Endodermal cell (in vitro differentiated cells): ENCODE measurements around the gene POLR2L. TPM values are rescaled to one million over a fixed set of nuclear protein-coding genes. Genes with fewer than 3 reads are reported as not detected.
A peak's percentile ranks its signal among the peaks of the same experiment; 100 is the strongest.

ENCODE experiments used
- DNase-seq: peaks from one replicate; pipeline ENCODE4 v3.0.0-alpha.2; 2017
- H3K27ac ChIP-seq: 2 replicates; pipeline ENCODE4 v1.5.1; 2013; ENCODE audit warnings: mild to moderate bottlenecking, low read depth, low read length, moderate library complexity
- H3K27me3 ChIP-seq: 2 replicates; pipeline ENCODE4 v1.6.1; 2013; ENCODE audit warnings: mild to moderate bottlenecking, low read length, moderate library complexity; ENCODE audit not compliant: insufficient read depth, control insufficient read depth, poor library complexity, severe bottlenecking
- H3K36me3 ChIP-seq: 2 replicates; pipeline ENCODE4 v1.7.0; 2013; ENCODE audit warnings: mild to moderate bottlenecking, low read length, moderate library complexity; ENCODE audit not compliant: control insufficient read depth, insufficient read depth
- H3K4me1 ChIP-seq: one replicate; pipeline ENCODE4 v1.7.0; 2013; ENCODE audit warnings: low read length; ENCODE audit not compliant: control insufficient read depth, insufficient read depth
- H3K4me3 ChIP-seq: 2 replicates; pipeline ENCODE4 v1.5.1; 2013; ENCODE audit warnings: mild to moderate bottlenecking, low read length, moderate library complexity
- H3K9ac ChIP-seq: 2 replicates; pipeline ENCODE4 v1.6.1; 2013; ENCODE audit warnings: mild to moderate bottlenecking, low read length, moderate library complexity; ENCODE audit not compliant: poor library complexity, severe bottlenecking; ENCODE audit errors: extremely low read depth
- H3K9me3 ChIP-seq: 2 replicates; pipeline ENCODE4 v1.6.1; 2013; ENCODE audit warnings: mild to moderate bottlenecking, low read length, moderate library complexity; ENCODE audit not compliant: control insufficient read depth
- H3K27ac Mint-ChIP-seq: 2 replicates; pipeline ENCODE4 v1.8.0; 2020; ENCODE audit warnings: mixed read lengths
- H3K27me3 Mint-ChIP-seq: 2 replicates; pipeline ENCODE4 v1.8.0; 2021; ENCODE audit warnings: mild to moderate bottlenecking, mixed read lengths; ENCODE audit not compliant: insufficient read depth
- H3K36me3 Mint-ChIP-seq: 2 replicates; pipeline ENCODE4 v1.8.0; 2020; ENCODE audit warnings: low read depth, mixed read lengths
- H3K4me1 Mint-ChIP-seq: 2 replicates; pipeline ENCODE4 v1.8.0; 2020; ENCODE audit warnings: mixed read lengths
- H3K4me3 Mint-ChIP-seq: 2 replicates; pipeline ENCODE4 v1.8.0; 2020; ENCODE audit warnings: mild to moderate bottlenecking, moderate library complexity, mixed read lengths
- H3K9me3 Mint-ChIP-seq: 2 replicates; pipeline ENCODE4 v1.8.0; 2020; ENCODE audit warnings: mild to moderate bottlenecking, mixed read lengths
- WGBS, 2 experiments: methylation state at CpG; one replicate each; pipeline versions ENCODE4 v1.1.5 to v1.1.7; 2013; ENCODE audit warnings: missing lambda C conversion rate in 2 of 2, mixed read lengths in 1 of 2; ENCODE audit not compliant: insufficient coverage in 1 of 2, insufficient read length in 1 of 2; 5-methylcytosine and 5-hydroxymethylcytosine counted together
- total RNA-seq, 2 donors: library from RNA; stranded (reverse); fragmentation: NEBNext Ultra II Directional in 1 of 2; extraction: Animal tissue kit (Norgen Biotek cat#: 25700) in 1 of 2; gene quantifications; 2 replicates in 1 of 2; 3 replicates in 1 of 2; pipeline ENCODE4 v1.2.1, GENCODE V29; 2021
- TF ChIP-seq, protein P1 (sequence below): fragments of 200-600 bp; sonication (generic); conservative IDR thresholded peaks from 2 replicates; pipeline ENCODE4 v1.5.0; 2021; ENCODE audit warnings: antibody characterized with exemption, mild to moderate bottlenecking

POLR2L gene
- total RNA-seq, 2 donors from 2014 or later = 139 to 148 TPM

DNA sequence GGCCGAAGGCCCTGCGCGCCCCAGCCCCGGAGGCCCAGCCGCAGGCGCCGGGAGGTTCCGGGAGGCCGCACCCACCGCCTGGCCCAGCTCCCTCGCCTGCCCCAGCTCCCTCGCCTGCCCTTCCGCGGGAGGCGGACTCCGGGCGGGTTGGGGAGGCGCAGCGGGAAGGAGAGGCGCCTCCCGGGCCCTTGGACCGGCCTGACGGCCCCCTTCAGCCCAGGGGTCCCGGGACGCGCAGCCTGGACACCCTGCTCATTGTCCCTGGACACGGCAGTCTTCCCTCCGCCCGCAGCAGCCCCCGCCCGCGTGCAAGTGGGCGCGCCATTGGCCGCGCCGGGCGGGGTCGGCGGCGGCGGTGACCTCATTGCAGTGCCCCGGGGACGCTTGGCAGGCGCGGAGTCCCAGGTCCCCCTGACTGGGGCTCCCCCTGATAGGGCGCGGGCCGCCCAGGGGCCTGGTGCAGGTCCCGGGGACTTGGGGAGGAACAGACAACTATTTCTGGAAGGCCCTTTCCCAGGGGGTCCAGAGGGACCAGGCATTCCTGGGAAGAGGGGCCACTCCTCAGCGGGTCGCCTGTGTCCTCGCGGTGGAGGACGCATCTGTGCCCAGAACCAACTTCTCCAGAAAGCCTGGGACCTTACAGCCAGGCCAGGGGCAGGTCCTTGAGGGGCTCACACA lies 9.1 kb downstream of the POLR2L start:
- H3K36me3 ChIP-seq = peaks cover 19% of the 10 kb centered on the region

GRCh38 chr11:832529-833113 lies 9.7 kb downstream of the POLR2L start, which contains the start of gene CD151:
Gene CD151 (plus strand): TSS chr11:832952. CDS start chr11:836070, 3,118 bp downstream.
- peak within 1 kb of the TSS; percentile 59 for H3K4me3 Mint-ChIP-seq
- H3K9ac ChIP-seq = peak within 1 kb of the TSS; percentile 68
- H3K4me1 ChIP-seq = peaks cover 20% of the 10 kb centered on the region
- no peaks in the 10 kb centered on the region for H3K9me3 Mint-ChIP-seq
- H3K4me1 Mint-ChIP-seq = peaks cover 21% of the 10 kb centered on the region
- H3K4me3 ChIP-seq = peak within 1 kb of the TSS; percentile 86
- peaks cover 44% of the 10 kb centered on the region for H3K27me3 ChIP-seq
- H3K27ac Mint-ChIP-seq = peak within 1 kb of the TSS; percentile 39
- H3K27me3 Mint-ChIP-seq = peaks cover 46% of the 10 kb centered on the region
- peaks cover 10% of the 10 kb centered on the region for H3K36me3 Mint-ChIP-seq
- 0% methylated on average over 3 to 51 of the region's 67 CpGs for WGBS, 2 experiments
- H3K27ac ChIP-seq = no peak within 1 kb of the TSS
- DNase-seq = peak; percentile 92
- TF ChIP-seq, protein P1, sequence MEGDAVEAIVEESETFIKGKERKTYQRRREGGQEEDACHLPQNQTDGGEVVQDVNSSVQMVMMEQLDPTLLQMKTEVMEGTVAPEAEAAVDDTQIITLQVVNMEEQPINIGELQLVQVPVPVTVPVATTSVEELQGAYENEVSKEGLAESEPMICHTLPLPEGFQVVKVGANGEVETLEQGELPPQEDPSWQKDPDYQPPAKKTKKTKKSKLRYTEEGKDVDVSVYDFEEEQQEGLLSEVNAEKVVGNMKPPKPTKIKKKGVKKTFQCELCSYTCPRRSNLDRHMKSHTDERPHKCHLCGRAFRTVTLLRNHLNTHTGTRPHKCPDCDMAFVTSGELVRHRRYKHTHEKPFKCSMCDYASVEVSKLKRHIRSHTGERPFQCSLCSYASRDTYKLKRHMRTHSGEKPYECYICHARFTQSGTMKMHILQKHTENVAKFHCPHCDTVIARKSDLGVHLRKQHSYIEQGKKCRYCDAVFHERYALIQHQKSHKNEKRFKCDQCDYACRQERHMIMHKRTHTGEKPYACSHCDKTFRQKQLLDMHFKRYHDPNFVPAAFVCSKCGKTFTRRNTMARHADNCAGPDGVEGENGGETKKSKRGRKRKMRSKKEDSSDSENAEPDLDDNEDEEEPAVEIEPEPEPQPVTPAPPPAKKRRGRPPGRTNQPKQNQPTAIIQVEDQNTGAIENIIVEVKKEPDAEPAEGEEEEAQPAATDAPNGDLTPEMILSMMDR = peak; percentile 34
- peaks cover 13% of the 10 kb centered on the region for H3K36me3 ChIP-seq
- H3K9me3 ChIP-seq = no peaks in the 10 kb centered on the region

More for the DNA sequence above, 9.1 kb downstream of the POLR2L start:
- Histone ChIP-seq H3K9me3 (no peaks in the 10 kb centered on the region), H3K27me3 (peaks cover 38% of the 10 kb centered on the region), H3K4me3 (peak overlapping the region; percentile 86), H3K4me1 (peaks cover 20% of the 10 kb centered on the region), H3K27ac (no peak overlapping the region), H3K9ac (peak overlapping the region; percentile 68)
- Mint-ChIP-seq H3K4me1 (peaks cover 16% of the 10 kb centered on the region), H3K36me3 (peaks cover 16% of the 10 kb centered on the region), H3K27ac (peak overlapping the region; percentile 39), H3K4me3 (peak overlapping the region; percentile 59), H3K27me3 (peaks cover 39% of the 10 kb centered on the region), H3K9me3 (no peaks in the 10 kb centered on the region)
- WGBS, 2 experiments = 2% methylated on average over 12 to 54 of the region's 55 CpGs
- TF ChIP-seq, protein P1 = no peak
- DNase-seq = peak; percentile 81

GRCh38 chr11:831961-832528 lies 10.3 kb downstream of the POLR2L start:
- H3K4me1 Mint-ChIP-seq = peaks cover 24% of the 10 kb centered on the region
- Histone ChIP-seq H3K4me1 (peaks cover 20% of the 10 kb centered on the region), H3K27ac (no peak overlapping the region), H3K9me3 (no peaks in the 10 kb centered on the region), H3K4me3 (peak overlapping the region; percentile 73), H3K27me3 (peaks cover 48% of the 10 kb centered on the region), H3K9ac (no peak overlapping the region), H3K36me3 (peaks cover 8% of the 10 kb centered on the region)
- H3K36me3 Mint-ChIP-seq = peaks cover 7% of the 10 kb centered on the region
- no peak overlapping the region for H3K27ac Mint-ChIP-seq
- peak overlapping the region; percentile 59 for H3K4me3 Mint-ChIP-seq
- 47 to 59% methylated on average over 20 to 23 of the region's 23 CpGs for WGBS, 2 experiments
- no peaks in the 10 kb centered on the region for H3K9me3 Mint-ChIP-seq
- TF ChIP-seq, protein P1 = no peak
- peaks cover 47% of the 10 kb centered on the region for H3K27me3 Mint-ChIP-seq
- no peak for DNase-seq
